BJ (cell line): ENCODE results near the gene ELOF1. TPM values are rescaled to one million over a fixed set of nuclear protein-coding genes. Genes with fewer than 3 reads are reported as not detected.

Experiments used
- CTCF ChIA-PET: fragments of 350-600 bp; formaldehyde crosslinking; extraction: SDS; loops from one replicate; lab custom pipeline; 2021; ENCODE audit warnings: antibody characterized with exemption, inconsistent platforms; lab: Yijun Ruan, JAX
- POLR2A ChIA-PET: fragments of 300-600 bp; sonication (Branson Sonifier 250); formaldehyde crosslinking; extraction: SDS; loops from one replicate; lab custom pipeline; 2021; ENCODE audit warnings: antibody characterized with exemption; lab: Charles Lee
- DNase-seq: peaks from one replicate; pipeline ENCODE4 v3.0.0-alpha.2; 2011; ENCODE audit warnings: low read depth
- H3K27me3 ChIP-seq: 2 replicates; pipeline ENCODE4 v1.6.0; 2011; ENCODE audit warnings: low read length; ENCODE audit not compliant: control insufficient read depth, insufficient read depth
- H3K36me3 ChIP-seq: 2 replicates; pipeline ENCODE4 v1.5.1; 2011; ENCODE audit warnings: low read length; ENCODE audit not compliant: control insufficient read depth, insufficient read depth
- H3K4me3 ChIP-seq: 2 replicates; pipeline ENCODE4 v1.5.1; 2011; ENCODE audit warnings: low read depth, mild to moderate bottlenecking, control low read depth, low read length
- CTCF ChIP-seq: IDR thresholded peaks from 2 replicates; pipeline ENCODE4 v1.5.1; 2011; ENCODE audit warnings: low read depth, mild to moderate bottlenecking, control low read depth, inconsistent platforms, low read length, moderate library complexity; ENCODE audit not compliant: insufficient read depth
- polyA plus RNA-seq: library from polyadenylated mRNA; depleted of rRNA; stranded (reverse); fragments of >200 nt; gene quantifications from 2 replicates; pipeline ENCODE4 v1.2.3, GENCODE V29; 2011

The ELOF1 gene
- polyA plus RNA-seq, 1 experiment = 83.9 TPM

DNA sequence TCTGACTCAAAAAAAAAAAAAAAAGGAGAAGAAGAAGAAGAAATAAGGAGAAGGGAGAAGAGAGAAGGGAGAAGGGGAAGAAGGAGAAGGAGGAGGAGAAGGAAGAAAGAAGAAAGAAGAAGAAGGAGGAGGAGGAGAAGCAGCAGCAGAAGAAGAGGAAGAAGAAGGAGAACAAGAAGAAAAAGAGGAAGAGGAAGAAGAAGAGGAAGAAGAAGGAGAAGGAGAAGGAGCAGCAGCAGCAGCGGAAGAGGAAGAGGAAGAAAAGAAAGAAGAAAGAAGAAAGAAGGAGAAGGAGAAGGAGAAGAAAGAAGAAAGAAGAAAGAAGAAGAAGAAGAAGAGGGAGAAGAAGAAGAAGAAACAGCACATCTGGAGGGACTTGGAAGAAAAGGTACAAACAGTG, 24.5 kb downstream of the ELOF1 start:
- no peak for TF ChIP-seq CTCF
- DNase-seq = no peak
- ChIA-PET POLR2A (no interaction called here), CTCF (interaction anchor here (1.2 kb wide), 1 partner anchor 33 kb away, joined by 3 read pairs; no protein-coding TSS in a partner anchor)
- Histone ChIP-seq H3K27me3 (no peaks in the 10 kb centered on the region), H3K36me3 (no peaks in the 10 kb centered on the region), H3K4me3 (no peak overlapping the region)

GRCh38 chr19:11530432-11530831, 28.6 kb downstream of the ELOF1 start:
- Histone ChIP-seq H3K4me3 (no peak overlapping the region), H3K36me3 (no peaks in the 10 kb centered on the region), H3K27me3 (no peaks in the 10 kb centered on the region)
- POLR2A ChIA-PET = no interaction called here
- DNase-seq = no peak
- CTCF ChIA-PET = interaction anchor here (1.0 kb wide), 1 partner anchor 9 kb away, joined by 3 read pairs; no protein-coding TSS in a partner anchor
- TF ChIP-seq CTCF = peak; percentile 26; the same call in 1 of the 2 replicates

GRCh38 chr19:11528551-11529341, 30.3 kb downstream of the ELOF1 start, which contains the start of gene ECSIT:
Gene ECSIT (minus strand): TSS chr19:11529134. CDS start chr19:11519170, 9,964 bp downstream.
- Histone ChIP-seq H3K36me3 (no peaks in the 10 kb centered on the region), H3K27me3 (no peaks in the 10 kb centered on the region), H3K4me3 (peak within 1 kb of the TSS; percentile 93)
- DNase-seq = peak; percentile 96
- no peak for TF ChIP-seq CTCF
- ChIA-PET CTCF (interaction anchor here (0.5 to 1.3 kb wide), 3 partner anchors 47 to 258 kb away, joined by 4 read pairs; no protein-coding TSS in a partner anchor), POLR2A (interaction anchor here (0.6 kb wide), 1 partner anchor 357 kb away, joined by 4 read pairs; no protein-coding TSS in a partner anchor)

- peaks cover 4% of the 10 kb centered on the region for H3K36me3 ChIP-seq
- no peak for DNase-seq
- TF ChIP-seq CTCF = no peak
- no peaks in the 10 kb centered on the region for H3K27me3 ChIP-seq
- no peak overlapping the region for H3K4me3 ChIP-seq
- CTCF ChIA-PET = interaction anchor here (1.1 to 1.2 kb wide), 2 partner anchors 16 to 36 kb away, joined by 3 to 4 read pairs; no protein-coding TSS in a partner anchor
- POLR2A ChIA-PET = no interaction called here
Observed at GRCh38 chr19:11519138-11519537, 39.9 kb downstream of the ELOF1 start.

- DNase-seq = no peak
- CTCF ChIA-PET = no interaction called here
- POLR2A ChIA-PET = no interaction called here
Observed at GRCh38 chr19:11513946-11514345, 45.1 kb downstream of the ELOF1 start.

More at GRCh38 chr19:11513946-11514345, 45.1 kb downstream of the ELOF1 start:
- H3K4me3 ChIP-seq = no peak overlapping the region
- H3K27me3 ChIP-seq = no peaks in the 10 kb centered on the region
- TF ChIP-seq CTCF = no peak
- H3K36me3 ChIP-seq = peaks cover 3% of the 10 kb centered on the region
